ENCODE results near the gene ARSG. TPM values are rescaled to one million over a fixed set of nuclear protein-coding genes. Genes with fewer than 3 reads are reported as not detected.

The ARSG gene
- total and polyA plus RNA-seq, 10 of the 15 experiments (the other 5 are each of a cell fraction or from before 2014, with no cell fraction given): 2.9 to 13.5 (median 7.6) TPM

GRCh38 chr17:68446626-68447041 lies 155.3 kb downstream of the ARSG start:
- DNase-seq (ENCODE audit: low read depth, low spot score) (no peak), ATAC-seq (no peak), FAIRE-seq (no peak)
- intact Hi-C loops (cut with micrococcal nuclease; ENCODE audit: unreplicated experiment) (no loop called here), in situ Hi-C loops (cut with MboI) (no loop called here)
- Histone ChIP-seq H3K79me2 (ENCODE audit: control insufficient read depth, insufficient read depth, low read length) (no peaks in the 10 kb centered on the region), H3K4me3 (no peak overlapping the region), H3K4me2 (ENCODE audit: control insufficient read depth, insufficient read depth) (no peak overlapping the region), H3K9ac (ENCODE audit: control insufficient read depth, insufficient read depth, low read length) (no peak overlapping the region), H3K9me3 (replicated peaks; ENCODE audit: control insufficient read depth, insufficient read depth, low read length) (no peaks in the 10 kb centered on the region; the same call in 2 of the 3 replicates), H3K27me3 (replicated peaks in 1 of 2; ENCODE audit: control insufficient read depth in 2 of 2, insufficient read depth in 2 of 2, low read length in 1 of 2) (no peaks in the 10 kb centered on the region), H3K27ac (ENCODE audit: control insufficient read depth, insufficient read depth) (no peak overlapping the region), H2AFZ (ENCODE audit: control insufficient read depth, low read depth, low read length) (no peak overlapping the region), H3K4me1 (ENCODE audit: control insufficient read depth, insufficient read depth, low read length) (no peaks in the 10 kb centered on the region), H4K20me1 (ENCODE audit: control insufficient read depth, insufficient read depth) (no peaks in the 10 kb centered on the region), H3K36me3 (ENCODE audit: control insufficient read depth in 2 of 2, insufficient read depth in 2 of 2, low read length in 1 of 2) (peaks cover 0 to 2% of the 10 kb centered on the region in 2 experiments; a peak in 3 of 4 replicates)
- 77% methylated on average over 9 of the region's 9 CpGs for WGBS (ENCODE audit: insufficient coverage, insufficient replicate concordance, low lambda C conversion rate, missing lambda C conversion rate)
- BruUV-seq (replicated peaks): no TSS peak
- TF ChIP-seq HDGF (IDR thresholded peaks at IDR 0.05): no peak
- no peak for TF ChIP-seq IRF4 (IDR thresholded peaks at IDR 0.05; ENCODE audit: low read depth, low read length)
- no peak for TF ChIP-seq PRDM15 (CRISPR knock-in tag; IDR thresholded peaks at IDR 0.05)
- no peak for TF ChIP-seq NFXL1 (IDR thresholded peaks at IDR 0.05; ENCODE audit: borderline replicate concordance)
- no peak for TF ChIP-seq NKRF (conservative IDR thresholded peaks at IDR 0.05)
- TF ChIP-seq ATF2 (IDR thresholded peaks at IDR 0.05; ENCODE audit: low read length): no peak
- ChIA-PET POLR2A (interaction anchor here (0.5 kb wide), 1 partner anchor 879 kb away, joined by 5 read pairs; no protein-coding TSS in a partner anchor), SMC1A (ENCODE audit: uncharacterized antibody, unreplicated experiment) (interaction anchor here (16.5 kb wide), 1 partner anchor 13 kb away, joined by 288 read pairs; the partner anchor contains the start of gene WIPI1), RAD21 (ENCODE audit: unreplicated experiment) (interaction anchor here (1.7 kb wide), 1 partner anchor 12 kb away, joined by 4 read pairs; no protein-coding TSS in a partner anchor), CTCF (interaction anchor here (1.4 to 15.1 kb wide), 3 partner anchors 10 to 48 kb away, joined by 3 to 222 read pairs (median 5); partner anchors contain the start of gene WIPI1)
